GM21576 (cell line): Measurements from ENCODE around the gene MYH14.

Experiments
- ATAC-seq: cut with Tn5 transposase; IDR thresholded peaks from one replicate; pipeline ENCODE4 v1.9.1; 2021; ENCODE audit warnings: mild to moderate bottlenecking, moderate library complexity; ENCODE audit not compliant: unreplicated experiment

Gene MYH14

GRCh38 chr19:50357178-50358100, 154.0 kb downstream of the MYH14 start:
- ATAC-seq, result peak; percentile 39

DNA sequence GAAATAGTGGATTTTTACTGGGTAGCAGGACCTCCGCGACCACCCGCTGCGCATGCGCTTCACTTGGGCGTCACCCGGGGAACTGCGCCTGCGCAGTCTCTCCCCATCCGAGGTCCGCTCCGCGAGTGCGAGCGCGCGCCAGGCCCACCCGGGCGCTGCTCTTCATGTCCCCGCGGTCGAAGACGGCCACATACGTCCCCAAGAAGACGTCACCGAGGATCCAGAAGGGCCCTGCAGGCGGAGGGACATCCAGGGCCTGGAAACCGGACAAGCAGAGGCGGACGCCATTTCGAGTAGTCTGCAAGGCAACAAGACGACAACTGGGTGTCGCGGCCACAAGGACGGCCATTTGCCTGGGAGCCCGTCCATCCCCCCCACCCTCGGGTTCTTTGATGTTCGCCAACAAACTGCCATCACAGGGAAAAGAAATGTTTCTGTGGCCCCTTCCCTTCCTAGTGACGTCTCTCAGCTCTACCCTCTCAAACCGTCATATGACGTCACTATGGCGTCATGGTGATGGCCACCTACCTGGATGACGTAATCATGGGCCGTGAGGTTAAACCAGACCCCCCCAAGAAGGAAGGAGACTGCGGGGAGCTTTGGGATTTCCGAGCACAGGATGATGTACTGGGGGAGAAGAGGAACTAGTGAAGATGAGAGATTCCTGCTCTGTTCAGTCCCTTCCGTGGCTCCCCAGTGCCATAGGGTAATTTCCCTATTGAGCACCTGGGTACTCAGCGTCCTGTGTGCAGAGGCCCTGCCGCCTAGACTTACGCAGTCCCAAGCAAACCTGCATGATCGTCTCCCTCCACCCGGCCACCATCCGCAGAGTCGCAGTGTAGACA, 155.3 kb downstream of the MYH14 start:
- ATAC-seq, result no peak

DNA sequence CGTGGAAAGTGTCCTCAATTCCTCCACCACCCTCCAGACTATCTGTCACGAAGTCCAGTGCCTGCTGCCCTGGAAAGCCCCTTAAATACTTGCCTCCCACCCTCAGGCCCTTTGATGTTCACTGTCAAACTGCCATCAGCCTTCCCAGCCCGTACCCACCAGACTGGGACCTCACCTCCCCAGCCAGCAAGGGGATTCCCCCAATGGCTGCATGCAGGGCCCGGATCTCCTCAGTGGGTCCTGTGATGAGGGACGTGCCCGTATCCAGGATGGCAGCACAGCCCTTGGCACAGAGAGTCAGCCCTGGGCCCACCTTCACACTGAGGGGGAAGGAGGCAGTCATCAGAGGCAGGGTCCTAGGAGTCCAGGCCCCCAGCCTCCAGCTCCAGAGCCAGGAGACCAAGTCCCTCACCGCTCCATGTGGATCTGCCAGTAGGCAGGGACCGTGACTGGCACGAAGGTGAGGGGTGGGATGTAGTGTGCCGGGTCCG, 156.0 kb downstream of the MYH14 start:
- ATAC-seq, result no peak
